Smooth muscle cell (in vitro differentiated cells): ENCODE results near the gene SBNO2. TPM values are rescaled to one million over a fixed set of nuclear protein-coding genes. Genes with fewer than 3 reads are reported as not detected.
A peak's percentile ranks its signal among the peaks of the same experiment; 100 is the strongest.

Source experiments
- DNase-seq: peaks from one replicate; lab custom pipeline; 2025; ENCODE audit not compliant: unreplicated experiment; lab: John Stamatoyannopoulos, UW
- H2AFZ ChIP-seq: fragments of 200-600 bp; sonication (generic); 2 replicates; pipeline ENCODE4 v1.6.0; 2016; ENCODE audit warnings: antibody characterized with exemption, low read depth, mild to moderate bottlenecking
- H3F3A ChIP-seq: fragments of 200-600 bp; sonication (generic); 2 replicates; pipeline ENCODE4 v1.6.0; 2017; ENCODE audit warnings: antibody characterized with exemption, low read depth
- H3K27ac ChIP-seq: fragments of 200-600 bp; sonication (generic); 2 replicates; pipeline ENCODE4 v1.5.1; 2016; ENCODE audit warnings: low read depth, mild to moderate bottlenecking
- H3K27me3 ChIP-seq: fragments of 200-600 bp; sonication (generic); 2 replicates; pipeline ENCODE4 v1.6.1; 2016; ENCODE audit warnings: low read depth, mild to moderate bottlenecking
- H3K36me3 ChIP-seq: fragments of 200-600 bp; sonication (generic); 2 replicates; pipeline ENCODE4 v1.5.1; 2016; ENCODE audit warnings: low read depth
- H3K4me1 ChIP-seq: fragments of 200-600 bp; sonication (generic); 2 replicates; pipeline ENCODE4 v1.5.1; 2016; ENCODE audit warnings: low read depth
- H3K4me2 ChIP-seq: fragments of 200-600 bp; sonication (generic); 2 replicates; pipeline ENCODE4 v1.6.0; 2016; ENCODE audit warnings: mild to moderate bottlenecking
- H3K4me3 ChIP-seq: fragments of 200-600 bp; sonication (generic); 2 replicates; pipeline ENCODE4 v1.5.1; 2016; ENCODE audit warnings: mild to moderate bottlenecking
- H3K79me2 ChIP-seq: fragments of 200-600 bp; sonication (generic); 2 replicates; pipeline ENCODE4 v1.6.0; 2016; ENCODE audit warnings: low read depth, mild to moderate bottlenecking
- H3K9ac ChIP-seq: fragments of 200-600 bp; sonication (generic); 2 replicates; pipeline ENCODE4 v1.6.0; 2016; ENCODE audit warnings: low read depth
- H3K9me3 ChIP-seq: fragments of 200-600 bp; sonication (generic); replicated peaks from 2 replicates; pipeline ENCODE4 v1.5.1; 2016; ENCODE audit warnings: low read depth
- H4K20me1 ChIP-seq: fragments of 200-600 bp; sonication (generic); 2 replicates; pipeline ENCODE4 v1.6.0; 2016; ENCODE audit warnings: low read depth
- WGBS: methylation state at CpG from one replicate; pipeline ENCODE4 v1.1.7; 2016; ENCODE audit warnings: low lambda C conversion rate; 5-methylcytosine and 5-hydroxymethylcytosine counted together
- polyA plus RNA-seq: library from polyadenylated mRNA; unstranded; fragments of >200 nt; fragmentation: Nextera tagmentation; extraction: Ambion mirVana; gene quantifications from 2 replicates; pipeline ENCODE4 v1.2.1, GENCODE V29; 2016
- total RNA-seq: library from RNA; depleted of rRNA; stranded (reverse); fragments of >200 nt; gene quantifications from 2 replicates; pipeline ENCODE4 v1.2.3, GENCODE V29; 2014
- TF ChIP-seq, protein P1 (sequence below): fragments of 200-600 bp; sonication (generic); IDR thresholded peaks from 2 replicates; pipeline ENCODE4 v1.5.1; 2017; ENCODE audit warnings: borderline replicate concordance, mild to moderate bottlenecking, antibody characterized with exemption; ENCODE audit not compliant: insufficient read depth, poor library complexity, severe bottlenecking

Gene SBNO2
- total and polyA plus RNA-seq, 2 experiments from 2014 or later = 16.4 to 17.6 TPM

DNA sequence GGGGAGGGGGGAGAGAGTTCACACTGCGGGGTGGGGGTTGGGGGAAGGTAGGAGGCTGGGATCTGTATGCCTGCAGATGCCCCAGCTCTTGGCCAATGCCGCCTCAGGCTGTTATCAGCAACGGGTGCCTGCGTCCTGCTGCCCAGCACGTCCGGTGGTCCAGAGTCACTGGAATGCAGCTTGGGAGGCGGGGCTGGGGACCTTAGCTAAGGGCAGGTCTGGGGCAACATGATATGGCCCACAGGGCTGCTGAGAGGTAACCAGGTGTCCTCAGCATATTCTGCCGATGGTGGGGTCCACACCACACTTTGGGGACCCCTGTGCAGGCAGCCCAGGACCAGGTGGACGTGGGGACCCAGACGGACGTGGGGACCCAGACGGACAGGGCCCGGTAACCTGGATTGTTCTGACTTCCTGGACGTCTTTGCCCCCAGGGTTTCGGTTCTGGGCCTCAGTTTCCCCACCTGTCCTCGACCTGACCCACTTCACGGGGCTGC lies 107.8 kb downstream of the SBNO2 start:
- TF ChIP-seq, protein P1, sequence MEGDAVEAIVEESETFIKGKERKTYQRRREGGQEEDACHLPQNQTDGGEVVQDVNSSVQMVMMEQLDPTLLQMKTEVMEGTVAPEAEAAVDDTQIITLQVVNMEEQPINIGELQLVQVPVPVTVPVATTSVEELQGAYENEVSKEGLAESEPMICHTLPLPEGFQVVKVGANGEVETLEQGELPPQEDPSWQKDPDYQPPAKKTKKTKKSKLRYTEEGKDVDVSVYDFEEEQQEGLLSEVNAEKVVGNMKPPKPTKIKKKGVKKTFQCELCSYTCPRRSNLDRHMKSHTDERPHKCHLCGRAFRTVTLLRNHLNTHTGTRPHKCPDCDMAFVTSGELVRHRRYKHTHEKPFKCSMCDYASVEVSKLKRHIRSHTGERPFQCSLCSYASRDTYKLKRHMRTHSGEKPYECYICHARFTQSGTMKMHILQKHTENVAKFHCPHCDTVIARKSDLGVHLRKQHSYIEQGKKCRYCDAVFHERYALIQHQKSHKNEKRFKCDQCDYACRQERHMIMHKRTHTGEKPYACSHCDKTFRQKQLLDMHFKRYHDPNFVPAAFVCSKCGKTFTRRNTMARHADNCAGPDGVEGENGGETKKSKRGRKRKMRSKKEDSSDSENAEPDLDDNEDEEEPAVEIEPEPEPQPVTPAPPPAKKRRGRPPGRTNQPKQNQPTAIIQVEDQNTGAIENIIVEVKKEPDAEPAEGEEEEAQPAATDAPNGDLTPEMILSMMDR = no peak
- Histone ChIP-seq H3K4me2 (peak overlapping the region; percentile 88), H3K9me3 (no peaks in the 10 kb centered on the region), H3K27ac (no peak overlapping the region), H3K9ac (no peak overlapping the region), H3K79me2 (no peaks in the 10 kb centered on the region), H3K36me3 (no peaks in the 10 kb centered on the region), H3K4me1 (peaks cover 6% of the 10 kb centered on the region), H4K20me1 (no peaks in the 10 kb centered on the region), H3F3A (peaks cover 5% of the 10 kb centered on the region), H2AFZ (no peak overlapping the region), H3K4me3 (peak overlapping the region; percentile 47), H3K27me3 (peaks cover 35% of the 10 kb centered on the region)
- no peak for DNase-seq
- WGBS = 45% methylated on average over 13 of the region's 17 CpGs

DNA sequence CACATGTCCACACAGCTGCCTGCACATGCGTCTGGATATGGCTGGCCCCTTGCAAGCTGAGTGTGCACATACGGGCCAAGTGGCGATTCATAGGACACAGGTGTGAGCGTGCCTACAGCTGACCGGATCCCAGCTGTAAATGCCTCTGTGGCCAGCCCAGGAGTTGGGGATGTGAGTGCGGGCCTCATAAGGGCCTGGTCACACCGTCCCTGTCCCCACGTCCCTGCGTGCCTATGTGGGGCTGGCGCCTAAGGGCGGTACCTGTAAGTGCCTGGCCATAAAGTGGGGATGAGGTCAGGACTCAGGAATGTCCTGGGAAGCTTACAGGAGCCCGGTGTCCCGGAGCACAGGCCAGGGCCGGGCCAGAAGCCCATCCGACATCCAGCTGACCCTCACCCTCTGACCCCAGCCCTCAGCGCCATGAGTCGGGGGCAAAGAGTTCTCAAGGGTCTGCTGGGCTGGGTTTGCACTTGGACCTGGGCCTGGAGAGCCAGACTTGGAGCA lies 108.4 kb downstream of the SBNO2 start:
- Histone ChIP-seq H3K4me2 (peak overlapping the region; percentile 88), H3K9ac (no peak overlapping the region), H3K27ac (no peak overlapping the region), H3K4me3 (no peak overlapping the region), H3K4me1 (peaks cover 6% of the 10 kb centered on the region), H4K20me1 (no peaks in the 10 kb centered on the region), H3K36me3 (no peaks in the 10 kb centered on the region), H3K9me3 (no peaks in the 10 kb centered on the region), H2AFZ (no peak overlapping the region), H3K27me3 (peaks cover 29% of the 10 kb centered on the region), H3F3A (peaks cover 5% of the 10 kb centered on the region), H3K79me2 (no peaks in the 10 kb centered on the region)
- TF ChIP-seq, protein P1 = no peak
- DNase-seq = no peak
- 49% methylated on average over 17 of the region's 17 CpGs for WGBS

DNA sequence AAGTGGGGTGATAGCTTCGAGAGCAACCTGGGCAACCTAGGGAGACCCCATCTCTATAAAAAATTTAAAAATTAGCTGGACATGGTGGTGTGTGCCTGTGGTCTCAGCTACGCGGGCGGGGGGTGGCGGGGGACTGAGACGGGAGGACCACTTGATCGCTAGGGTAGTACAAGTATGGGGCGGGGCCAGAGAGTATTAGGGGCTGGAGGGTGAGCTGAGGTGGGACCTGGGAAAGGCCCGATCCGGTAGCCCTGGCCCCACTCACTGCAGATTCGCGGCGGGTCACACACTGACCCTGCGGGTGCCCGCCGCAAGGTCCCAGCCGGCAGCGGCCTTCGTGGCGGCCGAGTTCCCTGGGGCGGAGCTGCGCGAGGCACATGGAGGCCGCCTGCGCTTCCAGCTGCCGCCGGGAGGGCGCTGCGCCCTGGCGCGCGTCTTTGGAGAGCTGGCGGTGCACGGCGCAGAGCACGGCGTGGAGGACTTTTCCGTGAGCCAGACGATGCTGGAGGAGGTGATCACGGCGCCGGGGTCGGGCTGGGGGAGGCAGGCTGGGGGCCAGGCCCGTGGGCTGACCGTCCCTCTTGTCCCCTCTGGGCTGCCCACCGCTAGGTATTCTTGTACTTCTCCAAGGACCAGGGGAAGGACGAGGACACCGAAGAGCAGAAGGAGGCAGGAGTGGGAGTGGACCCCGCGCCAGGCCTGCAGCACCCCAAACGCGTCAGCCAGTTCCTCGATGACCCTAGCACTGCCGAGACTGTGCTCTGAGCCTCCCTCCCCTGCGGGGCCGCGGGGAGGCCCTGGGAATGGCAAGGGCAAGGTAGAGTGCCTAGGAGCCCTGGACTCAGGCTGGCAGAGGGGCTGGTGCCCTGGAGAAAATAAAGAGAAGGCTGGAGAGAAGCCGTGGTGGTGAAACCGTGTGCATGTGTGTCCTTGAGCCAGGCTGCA lies 109.1 kb downstream of the SBNO2 start:
- Histone ChIP-seq H3K4me2 (peak overlapping the region; percentile 88), H3K4me1 (peaks cover 6% of the 10 kb centered on the region), H3K27ac (no peak overlapping the region), H3K9ac (no peak overlapping the region), H3K4me3 (no peak overlapping the region), H3K27me3 (peaks cover 22% of the 10 kb centered on the region), H2AFZ (no peak overlapping the region), H4K20me1 (no peaks in the 10 kb centered on the region), H3F3A (peaks cover 5% of the 10 kb centered on the region), H3K36me3 (no peaks in the 10 kb centered on the region), H3K79me2 (no peaks in the 10 kb centered on the region), H3K9me3 (no peaks in the 10 kb centered on the region)
- TF ChIP-seq, protein P1 = peak; percentile 49
- WGBS = 18% methylated on average over 56 of the region's 60 CpGs
- peak; percentile 14 for DNase-seq
